Adipose tissue (tissue), 3 donors: Measurements from ENCODE around the gene ACVR2A. TPM values are rescaled to one million over a fixed set of nuclear protein-coding genes. Genes with fewer than 3 reads are reported as not detected.

Experiments used
- H3K27ac ChIP-seq: one replicate; pipeline ENCODE4 v1.5.1; 2013; ENCODE audit warnings: low read depth, low read length
- WGBS, 3 donors: extraction: QIAGEN DNeasy Blood & Tissue Kit; methylation state at CpG; one replicate each; pipeline ENCODE4 v1.1.7; 2013; 5-methylcytosine and 5-hydroxymethylcytosine counted together
- polyA plus RNA-seq, 3 donors: library from polyadenylated mRNA; stranded (reverse); fragments of 200-250 nt; gene quantifications; one replicate each; pipeline ENCODE4 v1.2.3, GENCODE V29; 2013
- donor health status: healthy with polysubstance abuse.
- donor health status: Bipolar disorder and iron deficiency.
- donor health status: healthy.

The ACVR2A gene
- polyA plus RNA-seq, 3 donors: 2.3 to 5.2 (median 3.7) TPM

GRCh38 chr2:147851244-147851930, 6.6 kb downstream of the ACVR2A start:
- no peak overlapping the region for H3K27ac ChIP-seq
- WGBS, 3 donors: 38 to 81% (median 79%) methylated on average over 1 of the region's 1 CpG

GRCh38 chr2:147854557-147855134, 9.8 kb downstream of the ACVR2A start:
- no peak overlapping the region for H3K27ac ChIP-seq
- 87 to 91% (median 90%) methylated on average over 6 of the region's 6 CpGs for WGBS, 3 donors

- no peak overlapping the region for H3K27ac ChIP-seq
Observed at GRCh38 chr2:147855316-147855715, 10.5 kb downstream of the ACVR2A start.

- no peak overlapping the region for H3K27ac ChIP-seq
Observed at GRCh38 chr2:147855977-147856376, 11.1 kb downstream of the ACVR2A start.

- WGBS, 3 donors: 75 to 89% (median 78%) methylated on average over 1 of the region's 1 CpG
- H3K27ac ChIP-seq: no peak overlapping the region
Observed at GRCh38 chr2:147860009-147860408, 15.2 kb downstream of the ACVR2A start.

- 48 to 54% (median 49%) methylated on average over 2 of the region's 2 CpGs for WGBS, 3 donors
- H3K27ac ChIP-seq: no peak overlapping the region
Observed at GRCh38 chr2:147862859-147863516, 18.2 kb downstream of the ACVR2A start.

GRCh38 chr2:147863835-147864234, 19.0 kb downstream of the ACVR2A start:
- no peak overlapping the region for H3K27ac ChIP-seq
- 64 to 93% (median 66%) methylated on average over 1 of the region's 1 CpG for WGBS, 3 donors

GRCh38 chr2:147865560-147865959, 20.7 kb downstream of the ACVR2A start:
- no peak overlapping the region for H3K27ac ChIP-seq

- WGBS, 3 donors: 46 to 91% (median 51%) methylated on average over 2 of the region's 2 CpGs
- no peak overlapping the region for H3K27ac ChIP-seq
Observed at GRCh38 chr2:147867050-147867449, 22.2 kb downstream of the ACVR2A start.

GRCh38 chr2:147869934-147870333, 25.1 kb downstream of the ACVR2A start:
- 91 to 93% (median 91%) methylated on average over 2 of the region's 2 CpGs for WGBS, 3 donors
- no peak overlapping the region for H3K27ac ChIP-seq

GRCh38 chr2:147872967-147873366, 28.1 kb downstream of the ACVR2A start:
- H3K27ac ChIP-seq: no peak overlapping the region

GRCh38 chr2:147873859-147874483, 29.1 kb downstream of the ACVR2A start:
- no peak overlapping the region for H3K27ac ChIP-seq
- WGBS, 3 donors: 85 to 100% (median 100%) methylated on average over 1 of the region's 1 CpG

GRCh38 chr2:147879846-147880245, 35.0 kb downstream of the ACVR2A start:
- no peak overlapping the region for H3K27ac ChIP-seq

GRCh38 chr2:147882631-147883030, 37.8 kb downstream of the ACVR2A start:
- no peak overlapping the region for H3K27ac ChIP-seq

- no peak overlapping the region for H3K27ac ChIP-seq
Observed at GRCh38 chr2:147884830-147885229, 40.0 kb downstream of the ACVR2A start.

- WGBS, 3 donors: 75 to 91% (median 82%) methylated on average over 2 of the region's 2 CpGs
- no peak overlapping the region for H3K27ac ChIP-seq
Observed at GRCh38 chr2:147886136-147886535, 41.3 kb downstream of the ACVR2A start.

GRCh38 chr2:147888680-147889079, 43.9 kb downstream of the ACVR2A start:
- WGBS, 3 donors: 46 to 72% (median 61%) methylated on average over 3 of the region's 3 CpGs
- no peak overlapping the region for H3K27ac ChIP-seq

- WGBS, 3 donors: 90 to 93% (median 90%) methylated on average over 4 of the region's 4 CpGs
- no peak overlapping the region for H3K27ac ChIP-seq
Observed at GRCh38 chr2:147904051-147904450, 59.2 kb downstream of the ACVR2A start.

GRCh38 chr2:147909178-147909577, 64.3 kb downstream of the ACVR2A start:
- WGBS, 3 donors: 95 to 98% (median 96%) methylated on average over 2 of the region's 2 CpGs
- H3K27ac ChIP-seq: no peak overlapping the region

GRCh38 chr2:147910990-147911473, 66.2 kb downstream of the ACVR2A start:
- H3K27ac ChIP-seq: no peak overlapping the region
- 0% methylated on average over 2 of the region's 2 CpGs for WGBS, 3 donors
